DMS79 (cell line): ENCODE data around the gene TNRC6C.
"Not testable (repeated sequence)": the region's sequence is repeated elsewhere in the genome, so short reads cannot be mapped to it uniquely, and the experiment has no call there.

Experiments used
- DNase-seq: peaks from one replicate; lab custom pipeline; 2025; lab: John Stamatoyannopoulos, UW

TNRC6C gene

DNA sequence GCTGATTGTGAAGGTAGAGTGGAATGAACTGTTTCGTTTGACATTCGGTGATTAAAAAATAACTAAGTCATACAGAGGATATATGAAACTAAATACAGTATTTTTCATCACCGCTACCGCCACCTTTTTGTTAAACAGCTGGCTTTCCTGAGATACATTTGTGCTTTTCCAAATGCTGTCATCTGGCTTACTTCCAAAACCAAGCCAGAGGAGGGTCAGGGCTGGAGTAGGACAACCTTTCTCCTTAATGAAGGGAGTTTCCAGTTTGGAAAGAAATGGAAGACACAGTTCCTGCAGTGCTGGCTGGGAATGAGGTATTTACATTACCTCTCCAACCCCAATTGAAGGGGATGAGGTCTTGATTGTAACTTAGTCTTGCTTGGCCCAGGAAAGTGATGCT is 3.2 kb downstream of the TNRC6C start:
- no peak for DNase-seq

DNA sequence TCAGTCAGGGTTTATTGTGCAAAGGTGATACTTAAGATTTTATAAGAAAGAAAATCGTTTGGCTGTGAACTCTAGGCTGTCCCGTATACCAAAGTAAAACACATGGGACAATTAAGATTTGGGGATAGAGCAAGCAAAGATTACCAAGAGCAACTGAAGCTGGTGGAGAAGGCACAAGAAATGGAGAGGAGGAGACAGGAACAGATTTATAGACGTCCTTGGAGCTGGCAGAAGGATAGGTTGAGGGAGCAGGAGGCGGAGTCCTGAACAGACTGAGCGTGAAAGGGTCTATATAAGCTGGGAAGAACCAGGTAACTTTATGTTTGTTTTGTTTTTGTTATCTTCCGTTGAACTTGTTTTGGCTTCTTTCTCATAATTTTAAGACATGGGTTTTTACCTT is 3.8 kb downstream of the TNRC6C start:
- no peak for DNase-seq

DNA sequence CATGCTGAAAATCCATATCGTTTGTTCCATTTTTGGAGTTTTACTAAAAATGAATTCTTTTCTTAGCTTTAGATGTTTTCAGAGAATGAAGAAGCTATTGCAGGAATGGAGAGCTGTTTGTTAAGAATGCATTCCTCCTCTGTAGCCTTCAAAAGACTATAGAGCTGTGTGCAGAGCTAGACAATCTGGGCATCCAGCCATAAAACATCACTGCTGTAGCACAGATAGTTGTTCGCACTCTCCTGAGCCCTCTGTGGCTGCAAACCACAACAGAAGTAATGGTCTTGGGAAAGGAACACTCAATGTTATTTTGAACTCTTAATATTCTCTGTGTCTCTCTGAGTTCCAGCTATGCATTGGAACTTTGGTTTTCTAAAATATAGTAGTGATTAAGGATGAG is 4.9 kb downstream of the TNRC6C start:
- peak; percentile 36 for DNase-seq

DNA sequence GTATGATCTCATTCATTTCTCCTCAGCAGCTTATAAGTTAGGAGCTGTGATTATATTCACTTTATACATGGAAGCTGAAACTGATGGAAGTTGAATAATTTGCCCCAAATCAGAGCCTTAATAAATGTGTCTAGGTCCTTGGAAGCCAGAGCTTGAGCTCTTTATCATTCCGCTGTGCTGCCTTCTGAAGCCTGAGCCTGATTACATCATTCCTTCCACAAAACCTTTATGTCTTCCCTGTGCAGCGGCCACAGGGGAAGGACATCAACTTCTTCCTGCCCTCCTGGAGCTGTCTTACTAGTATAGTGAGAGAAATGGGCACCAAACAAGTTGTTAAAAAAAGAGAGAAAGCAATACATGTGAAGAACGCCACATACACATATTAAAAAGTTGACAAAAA is 6.8 kb downstream of the TNRC6C start:
- DNase-seq = no peak

DNA sequence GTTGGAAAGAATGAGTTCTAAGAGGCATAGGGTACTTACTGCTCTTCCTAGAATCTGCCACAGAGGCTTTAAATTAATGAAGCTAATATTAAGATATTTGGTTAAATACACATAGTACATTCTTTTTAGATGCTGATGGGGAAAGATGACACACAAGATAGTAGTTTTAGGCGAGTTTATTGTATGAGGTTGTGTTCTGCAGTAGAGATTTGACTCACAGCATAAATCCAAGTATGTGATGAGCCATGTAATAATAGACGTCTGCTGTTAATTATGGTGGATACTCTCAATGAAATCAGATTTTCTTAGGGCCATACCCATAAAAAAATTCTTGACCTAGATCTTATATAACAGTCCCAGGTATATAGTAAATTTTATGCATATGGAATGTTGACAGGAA is 8.0 kb downstream of the TNRC6C start:
- DNase-seq = no peak

DNA sequence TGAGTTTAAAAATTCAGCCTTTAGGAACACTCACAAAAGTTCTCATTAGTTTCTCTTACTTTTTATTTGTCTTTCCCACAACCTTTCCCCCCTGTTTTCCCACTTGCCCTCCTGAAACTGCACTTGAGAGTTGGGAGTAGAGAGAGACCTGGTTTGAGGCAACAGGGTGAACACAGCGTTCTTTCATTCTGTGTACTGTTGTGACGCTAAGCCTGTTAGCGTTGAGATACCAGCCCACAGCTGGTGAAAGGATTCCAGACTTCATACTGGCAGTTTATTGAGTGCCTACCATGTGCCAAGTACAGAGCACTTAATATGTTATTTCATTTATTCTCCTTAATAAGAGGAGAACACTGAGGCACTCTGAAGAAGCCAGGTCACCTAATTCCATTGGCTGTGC is 10.3 kb downstream of the TNRC6C start:
- DNase-seq = no peak

DNA sequence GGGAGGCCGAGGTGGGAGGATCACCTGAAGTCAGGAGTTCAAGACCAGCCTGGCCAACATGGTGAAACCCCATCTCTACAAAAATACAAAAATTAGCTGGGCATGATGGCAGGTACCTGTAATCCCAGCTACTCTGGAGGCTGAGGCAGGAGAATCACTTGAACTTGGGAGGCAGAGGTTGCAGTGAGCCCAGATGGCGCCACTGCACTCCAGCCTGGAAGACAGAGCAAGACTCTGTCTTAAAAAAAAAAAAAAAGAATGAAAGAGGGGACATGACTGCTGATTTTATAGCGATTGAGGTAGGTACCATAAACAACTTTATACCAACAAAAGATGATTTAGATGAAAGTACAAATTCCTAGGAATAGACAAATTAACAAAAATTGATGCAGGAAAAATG is 13.8 kb downstream of the TNRC6C start:
- DNase-seq = not testable (repeated sequence)

DNA sequence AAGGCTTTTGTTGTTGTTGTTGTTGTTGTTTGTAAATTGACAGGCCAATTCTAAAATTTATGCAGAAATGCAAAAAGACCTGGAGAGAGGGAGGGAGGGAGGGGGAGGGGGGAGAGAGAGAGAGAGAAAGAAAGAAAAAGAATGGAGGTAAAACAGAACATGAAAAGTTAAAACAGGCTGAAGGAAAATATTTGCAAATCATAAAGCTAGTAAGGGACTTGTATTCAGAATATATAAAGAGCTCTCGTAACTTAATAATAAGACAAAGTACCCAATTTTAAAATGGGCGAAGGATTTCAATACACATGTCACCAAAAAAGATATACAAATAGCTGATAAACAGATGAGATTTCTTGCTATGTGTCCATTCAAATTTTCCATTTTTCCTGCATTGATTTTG is 15.4 kb downstream of the TNRC6C start:
- DNase-seq = no peak

DNA sequence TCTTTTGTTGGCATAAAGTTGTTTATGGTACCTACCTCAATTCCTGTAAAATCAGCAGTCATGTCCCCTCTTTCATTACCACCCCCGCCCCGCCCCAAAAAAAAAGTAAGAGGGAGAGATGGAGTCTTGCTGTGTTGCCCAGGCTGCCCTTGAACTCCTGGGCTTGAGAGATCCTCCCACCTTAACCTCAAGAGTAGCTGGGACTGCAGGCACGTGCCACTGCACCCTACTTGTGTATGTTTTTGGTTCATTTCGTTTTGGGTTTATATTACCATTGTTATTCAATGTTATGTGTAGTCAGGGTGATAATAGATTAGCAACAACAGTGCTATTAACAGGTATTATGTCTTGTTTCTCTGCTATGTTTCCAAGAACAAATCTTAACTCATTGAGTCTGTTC is 15.9 kb downstream of the TNRC6C start:
- no peak for DNase-seq

DNA sequence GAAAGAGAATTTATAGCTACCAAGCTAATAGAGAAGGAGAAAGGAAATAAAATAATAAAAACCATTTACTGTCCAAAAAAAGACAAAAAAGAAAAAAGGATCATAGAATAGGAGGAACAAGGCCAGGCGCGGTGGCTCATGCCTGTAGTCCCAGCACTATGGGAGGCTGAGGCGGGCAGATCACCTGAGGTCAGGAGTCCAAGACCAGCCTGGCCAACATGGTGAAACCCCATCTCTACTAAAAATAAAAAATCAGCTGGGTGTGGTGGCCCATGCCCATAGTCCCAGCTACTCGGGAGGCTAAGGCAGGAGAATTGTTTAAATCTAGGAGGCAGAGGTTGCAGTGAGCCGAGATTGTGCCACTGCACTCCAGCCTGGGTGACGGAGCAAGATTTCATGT is 23.9 kb downstream of the TNRC6C start:
- not testable (repeated sequence) for DNase-seq

DNA sequence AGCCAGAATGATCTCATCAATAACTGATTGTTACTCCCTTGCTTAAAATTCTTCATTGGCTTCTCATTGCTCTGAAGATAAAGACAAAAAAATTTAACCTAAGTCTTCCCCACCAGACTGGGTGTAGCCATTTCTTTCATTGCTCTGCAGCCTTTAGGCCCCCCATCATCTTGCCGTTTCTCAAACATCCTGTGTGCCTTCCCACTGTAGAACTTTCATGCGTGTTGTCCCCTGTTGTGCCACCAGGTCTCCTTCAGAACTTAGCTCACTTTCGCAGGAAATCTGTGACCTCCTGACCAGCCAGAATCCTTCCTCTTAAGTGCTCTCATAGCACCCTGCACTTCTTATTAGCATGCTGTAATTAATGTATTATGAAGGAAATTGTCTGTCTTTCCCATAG is 31.8 kb downstream of the TNRC6C start:
- DNase-seq = no peak

DNA sequence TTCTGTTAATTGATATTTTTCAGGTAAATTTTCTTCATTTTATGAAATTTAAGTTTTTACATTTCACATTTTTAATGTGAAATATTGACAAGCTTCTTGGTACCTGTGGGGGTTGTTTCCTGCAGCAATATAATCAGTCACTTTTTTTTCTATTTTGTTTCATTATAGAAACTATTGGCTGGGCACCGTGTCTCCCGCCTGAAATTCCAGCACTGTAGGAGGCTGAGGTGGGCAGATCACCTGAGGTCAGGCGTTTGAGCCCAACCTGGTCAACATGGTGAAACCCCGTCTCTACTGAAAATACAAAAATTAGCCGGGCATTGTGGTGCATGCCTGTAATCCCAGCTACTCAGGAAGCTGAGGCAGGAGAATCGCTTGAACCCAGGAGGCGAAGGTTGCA is 35.2 kb downstream of the TNRC6C start:
- not testable (repeated sequence) for DNase-seq

DNA sequence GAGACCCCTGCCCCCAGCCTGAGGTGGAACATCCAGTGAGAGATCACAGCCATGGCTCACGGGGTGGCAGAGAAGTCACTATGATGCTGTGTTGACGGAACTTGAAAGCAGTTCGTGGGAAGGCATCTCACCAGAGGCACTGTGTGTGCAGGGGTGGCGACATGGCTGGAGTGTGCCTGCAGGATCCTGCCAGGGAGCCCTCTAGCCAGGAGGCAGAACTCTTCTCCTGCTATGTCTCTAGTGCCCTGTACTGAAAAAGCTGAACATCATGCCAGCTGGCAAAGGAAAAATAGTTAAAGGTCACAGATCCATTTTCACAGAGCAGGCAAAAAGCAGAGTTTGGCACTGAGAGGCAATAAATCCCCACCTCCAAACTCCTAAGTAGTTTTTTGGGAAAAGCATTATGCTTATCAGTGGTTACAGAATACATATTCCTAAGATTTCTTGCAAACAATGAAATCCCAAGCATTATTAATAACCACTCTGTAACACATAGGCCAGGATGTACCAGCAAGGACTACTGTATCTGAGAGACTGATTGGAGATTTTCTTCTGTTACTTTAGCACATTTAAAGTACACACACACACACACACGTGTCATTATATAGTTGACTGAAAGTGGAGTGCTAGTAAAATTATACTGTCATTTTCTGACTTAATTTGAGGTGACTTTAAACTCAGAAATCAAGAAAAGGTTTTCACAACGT is 36.8 kb downstream of the TNRC6C start:
- no peak for DNase-seq

DNA sequence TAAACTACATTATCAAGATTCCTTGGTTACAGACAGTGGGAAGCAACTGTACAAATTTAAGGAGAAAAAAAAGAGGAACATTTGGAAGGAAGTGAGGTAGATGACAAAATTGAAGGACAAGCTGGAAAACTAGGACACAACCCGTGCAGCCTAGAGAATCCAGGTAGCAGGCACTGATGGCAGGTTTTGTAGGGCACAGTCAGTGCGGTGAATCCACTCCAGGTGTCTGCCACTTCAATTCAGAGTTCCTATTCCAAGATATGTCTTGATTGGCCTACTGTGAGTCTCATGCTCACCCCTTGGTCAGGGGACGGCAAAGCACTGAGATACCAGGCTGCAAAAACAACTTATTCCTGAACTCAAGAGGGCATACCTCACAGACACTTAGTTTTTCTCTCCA is 37.8 kb downstream of the TNRC6C start:
- no peak for DNase-seq

DNA sequence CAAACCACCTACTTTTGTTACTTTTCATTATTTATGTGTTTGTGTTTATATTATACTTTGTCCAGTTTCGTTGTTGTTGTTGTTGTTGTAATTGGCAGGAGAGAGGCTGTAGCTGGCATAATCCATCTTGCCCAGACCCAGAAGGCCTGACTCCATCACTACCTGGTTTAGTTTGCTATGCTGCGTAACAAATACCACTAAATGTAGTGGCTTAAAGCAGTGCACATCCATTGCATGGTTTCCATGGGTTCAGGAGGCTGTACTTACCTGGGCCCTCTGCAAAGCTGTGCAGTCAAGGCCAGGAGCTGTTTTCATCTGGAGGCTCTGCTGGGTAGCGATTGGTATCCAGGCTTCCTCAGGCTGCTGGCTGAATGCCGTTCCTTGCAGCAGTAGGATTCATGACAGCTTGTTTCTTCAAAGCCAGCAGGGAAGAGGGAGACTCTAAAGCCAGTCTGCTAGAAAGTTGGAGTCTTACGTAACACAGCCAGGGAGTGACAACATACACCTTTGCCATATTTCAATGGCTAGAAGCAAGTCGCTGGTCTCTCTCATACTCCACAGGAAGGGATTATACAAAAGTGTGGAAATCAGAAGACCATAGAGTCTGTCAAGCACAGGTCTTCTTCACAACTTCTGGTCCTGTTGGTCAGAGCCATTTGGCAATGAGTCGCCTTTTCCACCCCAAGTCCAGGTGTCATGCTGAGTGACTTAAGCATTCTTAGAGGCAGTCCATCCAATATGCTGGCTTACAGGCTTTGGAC is 41.1 kb downstream of the TNRC6C start:
- no peak for DNase-seq

DNA sequence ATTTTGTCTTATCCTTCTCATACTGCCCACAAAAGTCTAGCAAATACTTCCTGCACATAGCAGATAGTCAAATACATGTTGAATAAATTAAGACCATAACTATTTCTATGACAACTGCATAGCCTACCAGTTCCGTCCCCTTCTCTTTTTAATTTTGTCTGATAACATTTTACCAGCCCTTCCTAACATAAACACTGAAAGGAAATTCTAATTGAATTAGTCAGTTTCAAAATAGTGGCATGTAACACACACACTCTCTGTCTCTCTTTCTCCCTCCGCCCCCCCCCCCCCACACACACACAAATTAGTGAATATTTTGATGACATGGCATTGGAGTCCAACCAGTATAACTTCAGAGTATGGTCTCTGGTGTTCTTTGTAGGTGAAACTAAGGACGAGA is 41.8 kb downstream of the TNRC6C start:
- DNase-seq = no peak

DNA sequence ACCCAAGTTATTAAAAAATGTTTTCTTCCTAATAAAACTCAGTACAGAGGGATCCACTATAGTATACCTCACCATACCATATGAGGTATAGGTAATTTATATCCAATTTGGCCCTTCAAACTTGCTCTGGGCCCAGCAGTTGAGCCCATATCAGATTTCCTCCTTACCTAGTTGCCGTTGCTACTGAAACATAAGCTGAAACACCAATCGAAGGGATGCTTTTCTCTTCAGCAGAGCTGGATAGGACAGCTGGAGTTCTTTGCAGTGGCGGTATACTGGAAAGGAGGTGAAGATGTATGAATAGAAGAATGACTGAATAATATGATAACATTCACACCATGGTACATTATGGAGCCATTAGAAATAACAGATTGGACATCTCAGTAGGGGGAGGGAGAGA is 42.7 kb downstream of the TNRC6C start:
- DNase-seq = no peak

DNA sequence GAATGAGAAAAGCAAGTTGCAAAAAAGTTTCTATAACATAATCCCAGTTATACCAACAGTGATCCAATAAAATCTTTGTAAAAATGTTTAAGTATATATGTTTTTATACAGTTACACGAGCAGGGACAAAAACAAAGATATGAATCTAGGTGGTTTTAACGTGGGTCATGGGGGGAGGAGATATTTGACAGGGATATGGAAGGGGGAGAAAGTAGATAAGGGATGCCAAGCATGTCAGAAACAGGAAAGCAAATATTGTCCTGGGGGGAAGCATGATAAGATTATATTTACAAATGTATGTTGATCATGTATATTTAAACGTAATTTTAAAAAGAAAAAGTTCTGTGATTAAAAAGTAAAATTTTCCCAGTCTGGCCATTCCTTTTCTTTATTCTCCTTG is 43.1 kb downstream of the TNRC6C start:
- no peak for DNase-seq

DNA sequence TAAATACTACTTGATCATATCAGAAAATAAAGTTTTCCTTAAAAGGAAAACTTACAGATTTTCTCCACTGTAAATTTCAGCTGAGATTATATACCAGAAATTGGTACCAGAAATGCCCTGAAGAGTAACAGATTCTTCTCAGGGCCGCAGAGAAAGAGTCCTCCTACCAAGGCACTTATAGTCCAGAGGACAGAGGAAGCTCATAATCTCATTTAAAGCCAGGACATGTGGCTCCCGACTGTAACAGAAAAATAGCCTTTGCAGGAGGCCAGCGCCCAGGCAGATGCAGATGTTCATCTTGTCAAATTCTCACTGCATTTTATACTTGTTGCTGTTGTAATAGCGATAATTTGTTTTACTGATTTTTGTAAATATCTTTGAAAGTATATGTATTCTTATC is 43.7 kb downstream of the TNRC6C start:
- DNase-seq = no peak

DNA sequence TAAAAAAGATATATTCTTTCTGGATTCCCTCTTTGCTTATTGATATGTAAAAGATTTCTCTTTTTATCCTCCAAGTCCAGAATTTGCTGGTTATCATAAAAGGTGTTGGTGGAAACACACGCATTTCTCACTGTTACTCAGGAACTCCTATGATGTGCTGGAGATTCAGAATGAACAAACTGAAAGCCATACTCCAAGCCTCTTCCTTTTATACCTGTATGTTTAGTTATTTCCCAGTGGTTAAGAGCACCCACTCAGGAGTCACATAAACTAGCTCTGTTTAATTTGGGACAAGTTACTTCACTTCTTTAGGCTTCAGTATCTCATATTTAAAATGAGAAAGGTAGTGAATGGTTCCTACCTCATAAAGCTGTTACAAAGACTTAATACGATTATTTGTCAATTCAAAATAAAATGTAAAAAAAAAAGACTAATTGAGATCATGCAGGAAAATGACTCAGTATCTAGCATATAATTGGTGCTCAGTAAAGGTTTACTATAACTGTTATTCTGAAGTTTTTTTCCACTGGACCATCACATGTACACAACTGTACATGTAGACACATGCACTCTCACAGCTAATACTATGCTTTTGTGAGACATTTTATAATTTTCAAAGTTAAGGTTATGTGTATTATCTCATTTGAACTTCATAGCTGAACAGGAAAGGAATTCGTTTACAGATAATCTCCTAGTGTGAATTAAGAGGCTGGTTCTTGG is 47.1 kb downstream of the TNRC6C start:
- no peak for DNase-seq

DNA sequence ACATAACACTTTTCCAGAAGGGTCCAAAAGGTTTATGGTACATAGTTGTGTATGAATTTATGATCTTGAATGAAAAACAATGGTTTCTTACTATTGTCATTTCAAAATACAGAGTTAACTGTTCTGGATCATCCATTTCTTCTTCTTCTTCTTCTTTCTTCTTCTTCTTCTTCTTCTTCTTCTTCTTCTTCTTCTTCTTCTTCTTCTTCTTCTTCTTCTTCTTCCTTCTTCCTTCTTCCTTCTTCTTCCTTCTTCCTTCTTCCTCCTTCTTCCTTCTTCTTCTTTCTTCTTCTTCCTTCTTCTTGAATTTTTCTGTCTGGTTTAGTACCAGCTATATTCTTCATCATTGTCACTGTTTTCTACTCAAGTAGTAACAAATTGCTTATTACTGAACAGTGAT is 47.8 kb downstream of the TNRC6C start:
- DNase-seq = no peak

DNA sequence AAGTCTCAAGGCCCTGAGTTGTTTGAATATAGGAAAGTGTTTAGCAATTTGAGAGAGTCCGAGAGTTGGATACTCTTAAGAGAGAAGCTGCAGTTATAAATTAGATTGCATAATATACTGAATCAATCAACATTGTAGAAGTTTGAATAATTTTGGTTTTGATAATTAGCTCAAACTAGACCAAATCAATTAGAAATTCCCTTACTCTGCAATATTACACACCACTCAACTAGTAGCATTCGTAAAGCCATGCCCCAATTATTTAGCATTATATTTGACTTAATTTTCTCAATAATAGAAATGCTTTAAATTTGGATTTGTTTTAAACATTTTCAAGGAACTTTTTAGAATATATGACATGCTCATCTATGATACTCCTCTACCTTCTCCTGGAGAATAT is 49.1 kb downstream of the TNRC6C start:
- no peak for DNase-seq

DNA sequence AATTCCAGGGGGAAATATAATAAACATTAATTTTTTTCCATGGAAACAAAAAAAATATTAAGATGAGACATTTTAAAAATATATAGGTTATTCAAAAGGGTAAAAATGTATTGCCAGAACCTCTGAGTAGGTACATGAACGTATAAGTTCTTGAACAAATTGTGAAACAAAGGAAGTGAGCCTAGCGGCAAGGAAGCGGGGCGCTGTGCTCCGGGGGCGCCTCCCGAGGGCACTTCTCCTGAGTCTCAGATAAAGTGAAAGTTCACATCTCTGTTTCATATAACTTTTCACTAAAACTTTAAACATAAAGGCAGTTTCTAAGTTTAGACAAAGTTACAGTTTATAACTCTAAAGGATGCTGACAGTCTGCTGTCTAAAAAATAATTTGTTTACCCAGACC is 52.3 kb downstream of the TNRC6C start:
- no peak for DNase-seq
